GM12891 (cell line): ENCODE results near the gene LCN10.
"Not testable (repeated sequence)": the region's sequence is repeated elsewhere in the genome, so short reads cannot be mapped to it uniquely, and the experiment has no call there.

ENCODE experiments used
- POLR2A ChIP-seq: IDR thresholded peaks from 2 replicates; pipeline ENCODE4 v1.6.1; 2011; ENCODE audit warnings: low read depth, low read length, control low read depth
- TAF1 ChIP-seq: IDR thresholded peaks from 2 replicates; pipeline ENCODE4 v1.6.1; 2011; ENCODE audit warnings: low read depth, low read length, control low read depth

DNA sequence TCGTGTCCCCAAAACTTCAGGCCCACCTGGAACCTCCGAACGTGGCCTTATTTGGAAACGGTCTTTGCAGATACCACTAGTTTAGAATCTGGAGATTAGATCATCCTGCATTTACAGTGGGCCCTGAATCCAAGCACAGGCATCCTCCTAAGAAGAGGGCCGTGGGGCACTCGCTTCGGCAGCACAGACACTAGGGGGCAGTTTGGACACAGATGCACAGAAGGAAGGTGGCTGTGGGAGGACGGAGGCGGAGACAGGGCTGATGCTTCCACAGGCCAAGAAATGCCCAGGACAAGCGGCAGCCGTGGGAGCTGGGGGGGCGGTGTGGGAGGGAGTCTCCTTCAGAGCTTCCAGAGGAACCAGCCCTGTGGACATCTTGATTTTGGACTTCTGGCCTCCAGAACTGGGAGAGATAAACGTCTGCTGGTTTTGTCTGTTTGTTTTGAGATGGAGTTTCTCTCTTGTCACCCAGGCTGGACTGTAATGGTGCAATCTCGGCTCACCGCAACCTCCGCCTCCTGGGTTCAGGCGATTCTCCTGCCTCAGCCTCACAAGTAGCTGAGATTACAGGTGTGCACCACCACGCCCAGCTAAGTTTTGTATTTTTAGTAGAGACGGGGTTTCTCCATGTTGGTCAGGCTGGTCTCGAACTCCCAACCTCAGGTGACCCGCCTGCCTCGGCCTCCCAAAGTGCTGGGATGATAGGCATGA is 18.2 kb upstream of the LCN10 start:
- not testable (repeated sequence) for TF ChIP-seq TAF1, POLR2A
